ENCODE data around the gene SNPH. TPM values are rescaled to one million over a fixed set of nuclear protein-coding genes. Genes with fewer than 3 reads are reported as not detected.

The SNPH gene
- total and polyA plus RNA-seq, 2 of the 4 experiments (the other 2 are of a cell fraction): 3.1 to 4.5 TPM

- POLR2A ChIA-PET (ENCODE audit: unreplicated experiment): interaction anchor here (0.7 kb wide), 1 partner anchor 32 kb away, joined by 3 read pairs; no protein-coding TSS in a partner anchor
- CTCF ChIA-PET: no interaction called here
- 93% methylated on average over 8 of the region's 20 CpGs; no CpG with 5 or more reads in 1 of the 2 experiments for WGBS, 2 experiments (ENCODE audit: extremely low coverage in 2 of 2, insufficient read length in 1 of 2)
- Histone ChIP-seq H3K4me3 (ENCODE audit: insufficient read depth, low read depth, low read length) (no peak overlapping the region), H3K9me1 (ENCODE audit: insufficient read depth, low read length) (peaks cover 45% of the 10 kb centered on the region), H4K5ac (ENCODE audit: low read depth, low read length) (no peak overlapping the region), H4K8ac (ENCODE audit: low read depth in 2 of 2, low read length in 2 of 2) (no peak overlapping the region), H2BK5ac (ENCODE audit: low read depth, low read length, poor library complexity, severe bottlenecking) (no peak overlapping the region), H4K91ac (ENCODE audit: insufficient read depth, low read depth, low read length) (no peak overlapping the region), H3K9me3 (ENCODE audit: control insufficient read depth, insufficient read depth, low read length) (no peaks in the 10 kb centered on the region), H3K36me3 (ENCODE audit: control insufficient read depth, insufficient read depth, low read length) (peaks cover 1% of the 10 kb centered on the region; the same call in 1 of the 2 replicates), H2AFZ (replicated peaks; ENCODE audit: low read length, poor library complexity) (no peak overlapping the region), H3K56ac (ENCODE audit: extremely low read depth, insufficient read depth, low read length) (no peak overlapping the region), H4K20me1 (ENCODE audit: insufficient read depth, low read length) (peaks cover 20% of the 10 kb centered on the region), H3K9ac (ENCODE audit: low read depth, low read length) (no peak overlapping the region), H3K14ac (replicated peaks; ENCODE audit: low read depth, low read length) (no peak overlapping the region), H3K4me2 (ENCODE audit: low read depth, low read length) (no peak overlapping the region), H3K4me1 (ENCODE audit: control insufficient read depth, insufficient read depth, low read length) (peaks cover 7% of the 10 kb centered on the region), H3K27ac (ENCODE audit: insufficient read depth, low read length) (no peak overlapping the region), H3K27me3 (ENCODE audit: control insufficient read depth, insufficient read depth, low read length) (no peaks in the 10 kb centered on the region), H2AK5ac (ENCODE audit: low read depth, low read length) (no peak overlapping the region), H2AK9ac (replicated peaks; ENCODE audit: low read depth, low read length, poor library complexity) (no peak overlapping the region), H3K18ac (ENCODE audit: low read depth, low read length) (no peak overlapping the region), H3K23ac (ENCODE audit: low read depth, low read length) (no peak overlapping the region), H3K79me1 (ENCODE audit: low read depth in 1 of 2, low read length in 2 of 2) (peaks cover 5 to 24% of the 10 kb centered on the region in 2 experiments; a peak in 3 of 4 replicates), H2BK120ac (ENCODE audit: low read depth, low read length) (no peak overlapping the region), H2BK15ac (ENCODE audit: low read depth, low read length) (no peak overlapping the region), H2BK20ac (ENCODE audit: low read depth, low read length) (no peak overlapping the region), H3K4ac (ENCODE audit: low read depth, low read length) (no peak overlapping the region)
- dilution Hi-C loops (cut with HindIII; ENCODE audit: low sequenced_read_pairs, unreplicated experiment): no loop called here
- no peak for TF ChIP-seq MAFK (IDR thresholded peaks at IDR 0.05; ENCODE audit: low read depth, low read length)
- TF ChIP-seq BHLHE40 (IDR thresholded peaks at IDR 0.05; ENCODE audit: low read depth, low read length): no peak
- TF ChIP-seq RFX5 (IDR thresholded peaks at IDR 0.05; ENCODE audit: low read depth, low read length): no peak
- TF ChIP-seq MAZ (IDR thresholded peaks at IDR 0.05; ENCODE audit: borderline replicate concordance, low read depth, low read length): no peak
- TF ChIP-seq CHD1 (IDR thresholded peaks at IDR 0.05; ENCODE audit: low read depth, low read length): no peak
- no peak for TF ChIP-seq NFE2L2 (IDR thresholded peaks at IDR 0.05; ENCODE audit: low read depth, low read length)
- no peak for TF ChIP-seq ELK1 (IDR thresholded peaks at IDR 0.05; ENCODE audit: borderline replicate concordance, low read depth, low read length)
- no peak for TF ChIP-seq FOS (IDR thresholded peaks at IDR 0.05; ENCODE audit: low read depth, low read length)
- no peak for TF ChIP-seq MXI1 (IDR thresholded peaks at IDR 0.05; ENCODE audit: borderline replicate concordance, low read depth, low read length)
- no peak for TF ChIP-seq SMC3 (IDR thresholded peaks at IDR 0.05; ENCODE audit: low read depth, low read length)
- TF ChIP-seq CTCF (conservative IDR thresholded peaks at IDR 0.05; ENCODE audit: low read depth, low read length): no peak
- no peak for TF ChIP-seq RCOR1 (IDR thresholded peaks at IDR 0.05; ENCODE audit: insufficient replicate concordance, low read length)
- TF ChIP-seq RAD21 (IDR thresholded peaks at IDR 0.05; ENCODE audit: low read length): no peak
- TF ChIP-seq POLR2A (IDR thresholded peaks at IDR 0.05; ENCODE audit: low read depth, low read length): no peak
- no peak for TF ChIP-seq USF2 (IDR thresholded peaks at IDR 0.05; ENCODE audit: low read depth, low read length)
- TF ChIP-seq CEBPB (IDR thresholded peaks at IDR 0.05; ENCODE audit: low read depth, low read length): no peak
- intact Hi-C loops (cut with micrococcal nuclease): no loop called here
- in situ Hi-C loops (cut with MboI; ENCODE audit: low sequenced_read_pairs): no loop called here
- ATAC-seq (ENCODE audit: low read depth): no peak
- no peak for DNase-seq
- no TSS peak for BruUV-seq (replicated peaks)
These were observed 30.1 kb downstream of the SNPH start for GRCh38 chr20:1296117-1296610.

Data from IMR-90 (cell line).